DMS114 treated with DMSO at 0.1 percent for 48 hours (cell line): ENCODE results near the gene EXOC8.

ENCODE experiments used
- DNase-seq: peaks from one replicate; lab custom pipeline; 2025; ENCODE audit not compliant: unreplicated experiment; lab: John Stamatoyannopoulos, UW

The EXOC8 gene

GRCh38 chr1:231337472-231338269 lies at the start of gene EXOC8:
Gene EXOC8 (minus strand): TSS chr1:231337852. CDS start chr1:231337745, 107 bp downstream.
- DNase-seq, result peak; percentile 95

- DNase-seq, result no peak
Observed at GRCh38 chr1:231386466-231386865, 48.8 kb upstream of the EXOC8 start.

GRCh38 chr1:231385416-231385748 lies 47.7 kb upstream of the EXOC8 start:
- no peak for DNase-seq

GRCh38 chr1:231384696-231385415 lies 47.2 kb upstream of the EXOC8 start:
- DNase-seq, result no peak

GRCh38 chr1:231383159-231383860 lies 45.7 kb upstream of the EXOC8 start:
- no peak for DNase-seq

GRCh38 chr1:231382426-231382825 lies 44.8 kb upstream of the EXOC8 start:
- DNase-seq, result no peak

GRCh38 chr1:231381729-231382128 lies 44.1 kb upstream of the EXOC8 start:
- DNase-seq, result no peak

- DNase-seq, result no peak
Observed at GRCh38 chr1:231376875-231377549, 39.4 kb upstream of the EXOC8 start.

GRCh38 chr1:231376101-231376500 lies 38.4 kb upstream of the EXOC8 start:
- no peak for DNase-seq

GRCh38 chr1:231374394-231374793 lies 36.7 kb upstream of the EXOC8 start:
- no peak for DNase-seq

GRCh38 chr1:231372501-231372900 lies 34.8 kb upstream of the EXOC8 start:
- no peak for DNase-seq

GRCh38 chr1:231369282-231369681 lies 31.6 kb upstream of the EXOC8 start:
- DNase-seq, result peak; percentile 20

- DNase-seq, result no peak
Observed at GRCh38 chr1:231364192-231364591, 26.5 kb upstream of the EXOC8 start.

- DNase-seq, result no peak
Observed at GRCh38 chr1:231363624-231364023, 26.0 kb upstream of the EXOC8 start.

GRCh38 chr1:231362325-231362724 lies 24.7 kb upstream of the EXOC8 start:
- no peak for DNase-seq

GRCh38 chr1:231359113-231359512 lies 21.5 kb upstream of the EXOC8 start:
- no peak for DNase-seq

GRCh38 chr1:231357831-231358354 lies 20.2 kb upstream of the EXOC8 start:
- peak; percentile 63 for DNase-seq

- DNase-seq, result no peak
Observed at GRCh38 chr1:231357187-231357772, 19.6 kb upstream of the EXOC8 start.

- no peak for DNase-seq
Observed at GRCh38 chr1:231355171-231355570, 17.5 kb upstream of the EXOC8 start.

GRCh38 chr1:231354330-231355020 lies 16.8 kb upstream of the EXOC8 start:
- no peak for DNase-seq
